Endothelial cell of umbilical vein (primary cell): ENCODE data around the gene ASMTL.

Experiments used
- CTCF ChIP-seq, 2 donors: IDR thresholded peaks; 1 replicate in 1 of 2; 2 replicates in 1 of 2; pipeline ENCODE4 v1.5.1; 2011; ENCODE audit warnings: low read length in 2 of 2, mild to moderate bottlenecking in 2 of 2, moderate library complexity in 2 of 2, control low read depth in 1 of 2, inconsistent platforms in 1 of 2, low read depth in 1 of 2; ENCODE audit not compliant: insufficient read depth in 1 of 2; ENCODE audit errors: extremely low read depth in 1 of 2
- EZH2 ChIP-seq: IDR thresholded peaks from 2 replicates; pipeline ENCODE4 v1.6.1; 2012; ENCODE audit warnings: borderline replicate concordance, low read depth, mild to moderate bottlenecking, moderate library complexity, low read length, inconsistent platforms; ENCODE audit not compliant: severe bottlenecking
- FOS ChIP-seq: IDR thresholded peaks from 2 replicates; pipeline ENCODE4 v1.6.1; 2011; ENCODE audit warnings: mild to moderate bottlenecking, low read length, moderate library complexity, borderline replicate concordance; ENCODE audit not compliant: insufficient read depth
- GATA2 ChIP-seq: IDR thresholded peaks from 2 replicates; pipeline ENCODE4 v1.7.0; 2011; ENCODE audit warnings: low read depth, mild to moderate bottlenecking, moderate library complexity, mixed read lengths, low read length; ENCODE audit not compliant: insufficient read length, insufficient read depth
- POLR2A ChIP-seq: IDR thresholded peaks from 2 replicates; pipeline ENCODE4 v1.6.1; 2012; ENCODE audit warnings: low read depth, mild to moderate bottlenecking, control low read depth, low read length
- POLR2AphosphoS5 ChIP-seq: IDR thresholded peaks from 2 replicates; pipeline ENCODE4 v1.6.1; 2012; ENCODE audit warnings: low read depth, mild to moderate bottlenecking, control low read depth, low read length, moderate library complexity; ENCODE audit not compliant: insufficient read depth
- TF ChIP-seq, protein P1 (sequence below): IDR thresholded peaks from 2 replicates; pipeline ENCODE4 v1.6.1; 2011; ENCODE audit not compliant: insufficient read depth, insufficient read length

DNA sequence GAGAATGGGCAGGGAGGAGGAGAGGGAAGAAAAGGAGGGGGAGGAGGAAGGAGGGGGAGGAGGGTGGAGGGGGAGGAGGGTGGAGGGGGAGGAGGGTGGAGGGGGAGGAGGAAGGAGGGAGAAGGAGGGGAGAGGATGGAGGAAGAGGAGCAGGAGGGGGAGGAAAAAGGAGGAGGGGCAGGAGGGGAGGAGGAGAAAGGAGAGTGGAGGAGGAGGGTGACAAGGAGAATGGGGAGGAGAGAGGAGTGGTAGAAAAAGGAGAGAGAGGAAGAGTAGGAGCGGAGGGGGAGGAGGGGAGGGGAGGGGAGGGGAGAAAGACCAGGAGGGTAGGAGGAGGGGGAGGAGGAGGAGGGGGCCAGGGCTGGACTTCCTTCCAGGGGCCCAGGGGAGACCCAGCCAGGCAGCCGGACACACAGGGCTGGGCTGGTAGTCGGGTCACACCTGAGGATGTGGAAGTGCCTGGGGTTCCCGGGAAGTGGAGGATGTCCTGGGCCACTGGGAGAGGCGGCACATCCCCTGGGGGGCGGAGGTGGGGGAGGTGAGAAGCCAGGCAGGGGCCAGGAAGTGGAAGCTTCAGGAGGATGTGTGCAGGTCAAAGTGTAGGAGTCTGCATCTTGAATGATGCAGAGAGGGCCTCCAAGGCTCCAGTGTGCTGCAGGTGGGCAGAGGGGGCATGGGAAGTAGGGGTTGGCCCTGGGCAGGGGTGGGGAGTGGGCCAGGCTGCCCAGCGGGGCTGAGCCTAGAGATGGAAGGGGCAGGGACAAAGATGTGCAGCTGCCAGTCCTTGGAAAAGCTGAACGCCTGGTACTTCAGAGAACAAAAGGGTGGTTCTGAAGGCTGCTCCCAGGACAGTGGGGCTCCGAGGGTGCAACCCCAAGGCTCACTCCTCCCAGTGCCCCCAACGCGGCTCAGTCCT is 97.3 kb downstream of the ASMTL start:
- TF ChIP-seq CTCF (IDR thresholded peaks at IDR 0.05; ENCODE audit: extremely low read depth in 1 of 2, insufficient read depth in 1 of 2, low read depth in 1 of 2, low read length in 2 of 2) (no peak), EZH2 (no peak), POLR2AphosphoS5 (no peak), FOS (no peak), POLR2A (no peak), GATA2 (no peak)
- TF ChIP-seq, protein P1, sequence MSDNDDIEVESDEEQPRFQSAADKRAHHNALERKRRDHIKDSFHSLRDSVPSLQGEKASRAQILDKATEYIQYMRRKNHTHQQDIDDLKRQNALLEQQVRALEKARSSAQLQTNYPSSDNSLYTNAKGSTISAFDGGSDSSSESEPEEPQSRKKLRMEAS, result no peak
